NCI-H1105 (cell line): ENCODE data around the gene NLRP13.
"Not testable (repeated sequence)": the region's sequence is repeated elsewhere in the genome, so short reads cannot be mapped to it uniquely, and the experiment has no call there.

Source experiments
- DNase-seq: peaks from one replicate; lab custom pipeline; 2025; lab: John Stamatoyannopoulos, UW

Gene NLRP13

DNA sequence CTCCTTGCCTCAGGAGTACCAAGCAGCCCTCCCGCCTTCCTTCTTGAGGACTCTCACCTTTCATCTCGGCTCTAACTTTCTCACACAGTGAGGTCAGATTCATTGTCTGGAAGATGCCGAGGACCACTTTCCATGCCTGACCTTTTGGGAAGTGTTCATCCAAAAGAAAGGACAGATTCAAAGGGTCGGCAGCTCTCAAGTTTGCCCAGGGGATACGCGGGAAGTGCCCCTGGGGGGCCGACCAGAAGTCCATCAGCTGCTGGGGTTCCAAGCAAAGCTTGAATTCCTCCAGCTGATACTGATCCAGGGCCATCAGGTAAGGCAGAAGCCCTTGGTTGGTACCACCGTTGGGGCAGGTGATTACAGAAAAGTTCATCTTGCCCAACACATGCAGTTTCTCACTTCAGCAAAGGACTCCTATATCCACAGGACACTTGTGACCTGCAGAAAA, at the start of gene NLRP13:
Gene NLRP13, minus strand, starts transcription at position 401 of the 451 bp plus-strand sequence. Its CDS starts 25 bp downstream, at position 376.
- DNase-seq, result no peak

GRCh38 chr19:55980415-55980814, 48.3 kb upstream of the NLRP13 start:
- DNase-seq, result no peak

GRCh38 chr19:55973982-55974381, 41.8 kb upstream of the NLRP13 start:
- DNase-seq, result no peak

DNA sequence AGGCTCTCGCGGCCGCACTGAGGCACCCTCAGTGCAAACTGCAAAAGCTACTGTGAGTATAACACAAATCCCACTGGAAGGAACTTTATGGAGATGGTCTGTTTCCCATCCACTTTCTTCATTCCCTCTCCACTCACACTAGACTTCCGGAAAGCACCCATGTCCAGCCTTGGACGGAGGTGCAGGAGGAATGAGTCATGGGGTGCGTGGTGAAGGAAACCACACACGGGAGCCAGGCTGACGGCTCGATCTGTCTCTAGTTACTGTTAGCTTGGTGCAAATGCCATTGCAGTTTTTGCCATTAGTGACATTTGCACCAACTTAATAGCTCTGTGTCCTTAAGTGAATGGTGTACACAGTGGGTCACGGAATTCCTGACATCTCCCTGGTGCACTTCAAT, 30.1 kb upstream of the NLRP13 start:
- DNase-seq, result no peak

DNA sequence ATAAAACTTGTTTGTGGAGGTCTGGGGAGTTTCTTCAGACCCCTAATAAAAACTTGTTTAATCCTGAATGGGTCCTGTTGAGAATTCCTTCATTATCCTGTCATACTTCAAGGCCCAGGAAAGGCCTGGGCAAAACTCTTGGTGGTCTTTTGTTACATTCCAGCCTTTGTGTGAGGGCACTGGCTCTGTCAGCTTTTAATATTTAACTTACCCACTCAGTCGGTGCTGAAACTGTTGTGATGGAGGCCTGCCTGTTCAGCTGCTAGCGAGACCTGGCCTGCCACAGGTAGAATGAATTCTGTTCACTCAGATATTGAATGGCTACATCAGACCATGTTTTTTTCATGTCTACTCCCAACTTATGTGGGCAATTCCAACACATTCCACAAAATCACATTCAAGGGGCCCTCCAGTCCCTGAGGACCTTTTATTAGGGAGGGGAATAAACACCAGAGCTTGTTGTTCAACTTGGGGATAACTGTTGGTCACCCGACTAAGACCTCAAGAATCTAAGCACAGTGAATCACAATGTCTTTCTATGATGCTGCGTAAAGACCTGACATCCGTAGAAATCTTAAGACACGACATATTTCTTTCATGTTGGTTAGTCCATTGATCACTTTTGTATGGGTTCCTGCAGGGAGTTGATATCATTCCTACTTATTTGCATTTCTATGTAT, 28.0 kb upstream of the NLRP13 start:
- no peak for DNase-seq

DNA sequence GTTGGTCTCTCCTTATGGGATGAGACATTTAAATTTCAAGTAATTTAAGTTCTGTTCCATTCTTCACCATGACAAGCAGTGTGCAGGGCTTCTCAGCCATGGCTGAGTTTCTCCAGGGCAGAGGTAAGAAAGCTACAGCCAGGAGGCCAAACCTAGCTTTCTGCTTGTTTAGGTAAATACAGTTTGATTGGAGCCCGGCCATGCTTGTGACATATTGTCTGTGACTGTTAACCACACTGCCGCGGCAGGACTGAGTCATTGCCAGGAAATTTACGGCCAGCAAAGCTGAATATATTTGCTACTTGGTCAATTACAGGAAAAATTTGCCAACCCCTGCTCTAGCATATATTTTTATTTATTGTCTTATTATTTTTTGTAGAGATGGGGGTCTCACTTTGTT, 26.2 kb upstream of the NLRP13 start:
- no peak for DNase-seq

DNA sequence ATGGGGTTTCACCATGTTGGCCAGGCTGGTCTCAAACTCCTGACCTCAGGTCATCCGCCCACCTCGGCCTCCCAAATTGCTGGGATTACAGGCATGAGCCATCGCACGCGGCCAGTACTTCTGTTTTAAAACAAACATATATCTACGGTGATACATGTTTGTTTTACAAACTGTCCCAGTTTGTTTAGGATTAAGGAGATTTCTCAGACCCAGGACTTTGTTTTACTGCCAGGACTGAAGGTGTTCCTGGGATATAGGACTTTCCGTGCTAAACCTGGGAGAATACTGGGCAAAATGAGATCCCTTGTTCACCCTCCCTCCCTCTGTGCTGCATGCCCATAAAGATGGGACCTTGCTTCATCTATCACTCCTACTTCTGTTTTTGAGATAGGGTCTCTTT, 24.3 kb upstream of the NLRP13 start:
- no peak for DNase-seq

GRCh38 chr19:55950566-55950965, 18.4 kb upstream of the NLRP13 start:
- DNase-seq, result not testable (repeated sequence)

GRCh38 chr19:55947532-55947931, 15.4 kb upstream of the NLRP13 start, which contains the start of gene NLRP8:
NLRP8 (plus strand) TSS chr19:55947832.
- DNase-seq, result no peak

GRCh38 chr19:55940306-55940705, 8.2 kb upstream of the NLRP13 start:
- no peak for DNase-seq

DNA sequence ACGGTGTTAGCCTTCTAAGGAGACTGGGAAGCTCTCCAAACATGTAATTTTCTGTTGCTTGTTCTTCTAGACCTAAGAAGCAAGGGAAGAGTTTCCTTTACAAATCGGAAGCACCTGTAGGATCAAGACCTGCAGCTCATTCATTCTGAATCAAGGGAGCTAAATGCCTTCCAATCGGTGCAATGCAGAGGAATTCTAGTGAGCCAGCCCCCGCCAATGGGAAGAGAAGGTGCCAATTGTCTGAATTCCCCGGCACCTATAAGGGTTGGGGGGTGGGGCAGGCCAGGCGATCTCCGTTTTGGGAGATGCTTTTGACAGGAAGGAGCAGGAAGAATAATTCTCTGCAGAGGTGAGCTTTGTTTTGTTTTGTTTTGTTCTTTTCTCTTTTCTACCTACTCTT, 7.1 kb upstream of the NLRP13 start:
- DNase-seq, result no peak

DNA sequence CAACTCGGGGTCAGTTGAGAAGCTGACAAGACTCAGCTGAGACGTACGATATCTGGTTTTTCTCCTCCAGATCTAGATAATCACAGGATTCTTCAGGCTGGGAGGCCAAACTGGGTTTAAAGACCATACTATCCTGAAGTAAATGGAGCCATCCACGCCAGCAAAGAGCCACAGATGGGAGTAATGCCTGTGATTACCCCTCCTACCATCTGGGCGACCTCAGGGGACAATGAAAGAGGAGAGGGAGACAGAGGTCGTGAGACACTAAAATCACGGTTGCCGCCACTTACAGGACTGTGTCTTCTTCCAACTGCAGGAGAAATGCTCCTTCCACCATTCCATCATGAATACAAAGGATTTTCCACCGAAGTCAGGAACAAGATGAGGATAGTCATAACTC, 3.1 kb upstream of the NLRP13 start:
- no peak for DNase-seq

DNA sequence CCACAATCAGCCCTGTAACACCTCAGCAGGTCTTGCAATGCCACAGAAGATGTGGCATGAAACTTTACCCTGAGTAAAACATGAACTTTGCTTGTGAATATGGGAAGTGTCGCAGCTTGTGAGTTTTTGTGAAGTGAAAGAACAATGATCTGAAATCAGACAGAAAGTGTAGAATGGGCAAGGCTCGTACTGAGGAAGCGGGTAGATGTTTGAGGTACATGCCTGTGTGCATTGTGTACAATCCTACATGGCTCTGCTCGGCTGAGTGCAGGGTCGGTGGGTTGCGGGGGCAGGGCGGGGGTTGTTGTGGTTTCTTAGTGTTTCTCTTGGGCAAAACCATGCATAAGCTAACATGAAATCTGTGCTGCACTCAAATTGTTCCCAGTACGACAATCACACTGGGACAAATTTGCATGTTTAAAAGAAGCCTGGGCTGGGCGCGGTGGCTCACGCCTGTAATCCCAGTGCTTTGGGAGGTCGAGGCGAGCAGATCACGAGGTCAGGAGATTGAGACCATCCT, 1.1 kb downstream of the NLRP13 start:
- DNase-seq, result no peak

GRCh38 chr19:55929258-55929657, 2.9 kb downstream of the NLRP13 start:
- not testable (repeated sequence) for DNase-seq

- no peak for DNase-seq
Observed at GRCh38 chr19:55927991-55928390, 4.1 kb downstream of the NLRP13 start.

DNA sequence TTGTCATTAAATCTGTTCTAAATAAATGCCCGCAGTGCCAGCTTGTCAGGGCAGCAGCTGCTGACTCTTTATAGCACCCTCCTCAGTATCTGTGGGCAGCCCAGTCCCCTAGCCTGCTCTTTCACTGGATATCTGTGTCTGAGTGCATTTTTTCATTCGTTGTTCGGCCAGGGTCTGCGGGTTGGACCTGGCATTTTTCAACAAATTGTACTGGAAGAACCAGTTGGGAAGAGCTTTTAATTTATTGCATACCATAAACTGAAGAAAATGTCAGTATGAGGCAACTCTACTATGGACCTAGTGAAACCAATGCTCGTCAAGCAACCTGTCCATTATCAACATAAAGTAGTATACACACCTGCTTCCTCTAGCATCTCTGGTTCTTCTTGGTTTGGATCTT, 8.6 kb downstream of the NLRP13 start:
- no peak for DNase-seq

GRCh38 chr19:55913643-55914268, 18.4 kb downstream of the NLRP13 start:
- no peak for DNase-seq

- no peak for DNase-seq
Observed at GRCh38 chr19:55912916-55913315, 19.2 kb downstream of the NLRP13 start.

DNA sequence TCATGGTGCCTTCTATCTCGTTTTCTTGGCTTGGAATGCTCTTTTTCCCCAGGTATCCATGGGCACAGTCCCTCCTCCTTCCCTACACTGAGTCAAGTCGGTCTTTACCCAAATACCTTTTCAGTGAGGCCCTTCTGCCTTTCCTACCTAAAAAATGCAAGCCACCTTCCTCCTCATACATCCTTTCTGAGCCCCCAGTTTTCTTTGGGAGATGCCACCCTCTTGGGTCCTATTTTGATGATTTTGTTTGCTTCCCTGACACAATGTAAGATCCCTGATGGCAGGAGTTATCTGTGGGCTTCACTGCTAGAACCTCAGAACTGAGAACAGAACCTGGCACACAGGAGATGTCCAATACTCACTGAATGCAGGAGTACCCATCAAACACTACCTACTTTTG, 22.3 kb downstream of the NLRP13 start:
- DNase-seq, result no peak

DNA sequence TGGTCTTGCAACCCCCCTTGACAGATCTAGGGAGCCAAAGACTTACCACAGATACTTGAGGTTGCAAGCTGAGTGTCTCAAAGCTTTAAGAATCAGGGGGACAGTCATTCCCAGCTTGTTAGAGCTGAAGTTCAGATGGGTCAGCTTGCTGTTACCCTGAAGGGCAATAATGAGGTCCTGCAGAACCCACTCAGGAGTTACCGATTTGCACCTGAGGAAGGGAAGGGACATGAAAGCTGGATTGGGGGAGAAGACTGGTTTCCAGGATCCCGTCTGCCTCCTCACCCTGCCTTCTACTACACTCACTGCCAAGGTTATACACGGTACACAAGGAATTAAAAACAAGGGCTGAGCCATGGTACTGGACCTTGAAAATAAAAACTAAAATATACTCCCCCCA, 24.4 kb downstream of the NLRP13 start:
- no peak for DNase-seq

GRCh38 chr19:55907286-55907685, 24.9 kb downstream of the NLRP13 start:
- no peak for DNase-seq

DNA sequence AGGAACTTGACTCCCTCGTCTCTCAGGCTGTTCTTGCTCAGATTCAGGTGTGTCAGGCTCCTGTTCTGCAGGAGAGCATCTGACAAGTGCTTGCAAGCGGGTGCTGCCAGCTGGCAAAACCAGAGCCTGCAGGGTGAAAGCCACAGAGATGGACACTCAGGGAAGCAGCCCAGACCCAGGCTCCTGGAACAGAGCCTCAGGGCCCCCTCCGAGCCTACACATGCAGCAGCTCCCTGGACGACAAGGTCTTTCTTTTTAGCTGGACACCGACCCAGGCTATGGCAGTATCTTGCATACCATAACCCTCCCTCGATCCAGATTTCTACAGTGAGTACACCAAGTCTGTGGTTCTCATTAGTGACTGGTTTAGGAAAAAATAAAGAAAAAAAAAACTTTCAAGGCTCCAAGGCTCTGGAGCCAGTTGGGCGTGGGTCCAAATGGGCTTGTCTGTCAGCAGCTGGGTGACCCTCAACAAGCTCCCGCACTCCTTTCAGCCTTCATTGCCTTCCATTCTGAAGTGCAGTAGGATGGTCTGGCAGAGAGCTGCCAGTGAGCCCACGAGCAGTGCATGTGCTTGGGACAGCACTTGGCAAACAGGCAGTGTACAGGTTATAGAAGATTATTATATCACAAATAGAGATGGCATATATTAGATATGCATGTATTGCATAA, 29.9 kb downstream of the NLRP13 start:
- DNase-seq, result no peak
